Ovary (tissue), 3 donors: Measurements from ENCODE around the gene GLE1.

Experiments
- CTCF ChIP-seq, 3 donors: fragments of 450-650 bp in 2 of 3; fragments of 200-600 bp in 1 of 3; IDR thresholded peaks; one replicate each; pipeline versions ENCODE4 v1.5.1 to v1.8.0; 2016 to 2022; ENCODE audit warnings: antibody characterized with exemption in 3 of 3, mild to moderate bottlenecking in 1 of 3
- EP300 ChIP-seq: sonication (generic); formaldehyde crosslinking; IDR thresholded peaks from one replicate; pipeline ENCODE4 v1.6.1; 2017; ENCODE audit warnings: antibody characterized with exemption
- POLR2A ChIP-seq: fragments of 450-650 bp; IDR thresholded peaks from one replicate; pipeline ENCODE4 v1.6.1; 2017; ENCODE audit warnings: antibody characterized with exemption, mild to moderate bottlenecking, moderate library complexity
- donor health status: DM: no; HTN: no; CAD: no.

GRCh38 chr9:128577206-128577605, 72.7 kb downstream of the GLE1 start:
- TF ChIP-seq CTCF (IDR thresholded peaks at IDR 0.05) (no peak), EP300 (no peak), POLR2A (no peak)
